DOHH2 (cell line): ENCODE measurements around the gene EML6.
"Not testable (repeated sequence)": the region's sequence is repeated elsewhere in the genome, so short reads cannot be mapped to it uniquely, and the experiment has no call there.

Source experiments
- EZH2phosphoT487 ChIP-seq: fragments of 200-600 bp; sonication (generic); IDR thresholded peaks from 2 replicates; pipeline ENCODE4 v1.6.1; 2017; ENCODE audit warnings: borderline replicate concordance, mild to moderate bottlenecking, antibody characterized with exemption, low read length, moderate library complexity, mixed read lengths
- TF ChIP-seq, protein P1 (sequence below): fragments of 200-600 bp; sonication (generic); IDR thresholded peaks from one replicate; pipeline ENCODE4 v1.5.1; 2014; ENCODE audit warnings: antibody characterized with exemption, mild to moderate bottlenecking, low read depth, low read length; ENCODE audit not compliant: poor library complexity, severe bottlenecking

DNA sequence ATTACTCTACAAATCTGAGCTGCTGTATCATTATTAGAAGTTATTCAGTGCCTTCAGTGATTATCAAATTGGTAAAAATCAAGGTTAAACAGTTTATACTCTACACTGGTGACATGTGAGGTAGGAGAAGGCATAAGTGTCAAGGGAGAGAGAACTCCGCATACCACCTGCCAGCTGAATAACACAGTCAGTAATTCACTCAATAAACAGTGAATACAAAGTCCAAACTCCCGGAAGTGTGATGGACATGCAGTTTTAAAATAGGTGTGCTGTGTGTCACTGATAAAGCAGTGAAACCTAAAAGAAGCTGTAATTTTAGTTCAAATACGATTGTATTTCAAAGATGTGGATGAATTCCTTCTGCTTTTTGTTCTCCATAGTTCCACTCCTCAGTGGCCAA, 149.8 kb downstream of the EML6 start:
- not testable (repeated sequence) for TF ChIP-seq EZH2phosphoT487
- TF ChIP-seq, protein P1, sequence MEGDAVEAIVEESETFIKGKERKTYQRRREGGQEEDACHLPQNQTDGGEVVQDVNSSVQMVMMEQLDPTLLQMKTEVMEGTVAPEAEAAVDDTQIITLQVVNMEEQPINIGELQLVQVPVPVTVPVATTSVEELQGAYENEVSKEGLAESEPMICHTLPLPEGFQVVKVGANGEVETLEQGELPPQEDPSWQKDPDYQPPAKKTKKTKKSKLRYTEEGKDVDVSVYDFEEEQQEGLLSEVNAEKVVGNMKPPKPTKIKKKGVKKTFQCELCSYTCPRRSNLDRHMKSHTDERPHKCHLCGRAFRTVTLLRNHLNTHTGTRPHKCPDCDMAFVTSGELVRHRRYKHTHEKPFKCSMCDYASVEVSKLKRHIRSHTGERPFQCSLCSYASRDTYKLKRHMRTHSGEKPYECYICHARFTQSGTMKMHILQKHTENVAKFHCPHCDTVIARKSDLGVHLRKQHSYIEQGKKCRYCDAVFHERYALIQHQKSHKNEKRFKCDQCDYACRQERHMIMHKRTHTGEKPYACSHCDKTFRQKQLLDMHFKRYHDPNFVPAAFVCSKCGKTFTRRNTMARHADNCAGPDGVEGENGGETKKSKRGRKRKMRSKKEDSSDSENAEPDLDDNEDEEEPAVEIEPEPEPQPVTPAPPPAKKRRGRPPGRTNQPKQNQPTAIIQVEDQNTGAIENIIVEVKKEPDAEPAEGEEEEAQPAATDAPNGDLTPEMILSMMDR = not testable (repeated sequence)
